Osteocyte (in vitro differentiated cells): ENCODE results near the gene DICER1. TPM values are rescaled to one million over a fixed set of nuclear protein-coding genes. Genes with fewer than 3 reads are reported as not detected.

Experiments used
- DNase-seq: peaks from one replicate; pipeline ENCODE4 v3.0.0; 2021; ENCODE audit warnings: mixed read lengths; ENCODE audit not compliant: unreplicated experiment; ENCODE audit errors: extremely low spot score
- H3K27ac Mint-ChIP-seq: one replicate; pipeline ENCODE4 v1.8.0; 2021; ENCODE audit warnings: mild to moderate bottlenecking, mixed read lengths; ENCODE audit not compliant: unreplicated experiment
- H3K27me3 Mint-ChIP-seq: one replicate; pipeline ENCODE4 v1.8.0; 2021; ENCODE audit warnings: mixed read lengths; ENCODE audit not compliant: unreplicated experiment
- H3K36me3 Mint-ChIP-seq: one replicate; pipeline ENCODE4 v1.8.0; 2021; ENCODE audit warnings: mixed read lengths; ENCODE audit not compliant: unreplicated experiment
- H3K4me1 Mint-ChIP-seq: one replicate; pipeline ENCODE4 v1.8.0; 2021; ENCODE audit warnings: mixed read lengths; ENCODE audit not compliant: unreplicated experiment
- H3K4me3 Mint-ChIP-seq: one replicate; pipeline ENCODE4 v1.8.0; 2021; ENCODE audit warnings: mild to moderate bottlenecking, moderate library complexity, mixed read lengths; ENCODE audit not compliant: unreplicated experiment
- H3K9me3 Mint-ChIP-seq: one replicate; pipeline ENCODE4 v1.8.0; 2021; ENCODE audit warnings: mixed read lengths; ENCODE audit not compliant: unreplicated experiment
- total RNA-seq: library from RNA; stranded (reverse); gene quantifications from 2 replicates; pipeline ENCODE4 v1.2.1, GENCODE V29; 2021
- TF ChIP-seq, protein P1 (sequence below): fragments of 200-600 bp; sonication (generic); IDR thresholded peaks from 2 replicates; pipeline ENCODE4 v1.5.0; 2021; ENCODE audit warnings: antibody characterized with exemption, mild to moderate bottlenecking, moderate library complexity

Gene DICER1
- total RNA-seq, 1 donor from 2014 or later: 55.9 TPM

DNA sequence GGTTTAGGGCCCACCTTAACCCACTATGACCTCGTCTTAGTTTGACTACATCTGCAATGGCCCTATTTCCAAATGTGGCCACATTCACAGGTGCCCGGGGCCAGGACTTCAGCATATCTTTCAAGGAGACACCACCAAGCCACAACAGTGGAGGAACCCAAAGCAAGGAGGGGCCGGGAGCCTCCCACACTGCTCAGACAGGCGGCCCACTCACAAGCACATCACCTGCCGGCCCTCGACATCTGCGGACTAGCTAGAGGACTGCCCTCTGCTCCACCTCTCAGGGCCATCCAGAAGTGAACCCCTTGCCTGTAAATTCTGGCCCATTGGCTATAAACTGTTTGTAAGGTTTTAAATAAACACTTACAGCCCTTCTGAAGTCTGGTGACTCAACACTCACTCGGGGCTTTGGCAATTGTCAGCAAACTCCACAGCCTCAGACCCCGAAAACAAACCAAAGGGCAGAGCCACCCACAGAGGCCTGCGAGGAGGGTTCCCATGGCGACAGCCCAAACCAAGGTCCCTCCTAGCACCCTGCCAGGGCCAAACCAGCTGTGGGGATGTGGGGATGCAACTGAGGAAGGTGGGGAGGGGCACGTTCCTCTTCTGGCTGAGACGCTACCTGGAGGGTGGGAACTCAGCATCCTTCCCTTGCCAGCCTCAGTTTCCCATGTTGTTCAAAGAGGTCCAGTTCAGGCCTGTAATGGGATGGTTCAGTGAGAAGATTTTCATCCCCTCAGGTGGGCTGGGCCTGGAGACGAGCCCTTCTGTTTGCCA, 95.8 kb downstream of the DICER1 start:
- peaks cover 2% of the 10 kb centered on the region for H3K27me3 Mint-ChIP-seq
- no peaks in the 10 kb centered on the region for H3K36me3 Mint-ChIP-seq
- H3K4me1 Mint-ChIP-seq: peaks cover 8% of the 10 kb centered on the region
- H3K4me3 Mint-ChIP-seq: no peak overlapping the region
- H3K9me3 Mint-ChIP-seq: no peaks in the 10 kb centered on the region
- no peak for DNase-seq
- no peak overlapping the region for H3K27ac Mint-ChIP-seq
- TF ChIP-seq, protein P1, sequence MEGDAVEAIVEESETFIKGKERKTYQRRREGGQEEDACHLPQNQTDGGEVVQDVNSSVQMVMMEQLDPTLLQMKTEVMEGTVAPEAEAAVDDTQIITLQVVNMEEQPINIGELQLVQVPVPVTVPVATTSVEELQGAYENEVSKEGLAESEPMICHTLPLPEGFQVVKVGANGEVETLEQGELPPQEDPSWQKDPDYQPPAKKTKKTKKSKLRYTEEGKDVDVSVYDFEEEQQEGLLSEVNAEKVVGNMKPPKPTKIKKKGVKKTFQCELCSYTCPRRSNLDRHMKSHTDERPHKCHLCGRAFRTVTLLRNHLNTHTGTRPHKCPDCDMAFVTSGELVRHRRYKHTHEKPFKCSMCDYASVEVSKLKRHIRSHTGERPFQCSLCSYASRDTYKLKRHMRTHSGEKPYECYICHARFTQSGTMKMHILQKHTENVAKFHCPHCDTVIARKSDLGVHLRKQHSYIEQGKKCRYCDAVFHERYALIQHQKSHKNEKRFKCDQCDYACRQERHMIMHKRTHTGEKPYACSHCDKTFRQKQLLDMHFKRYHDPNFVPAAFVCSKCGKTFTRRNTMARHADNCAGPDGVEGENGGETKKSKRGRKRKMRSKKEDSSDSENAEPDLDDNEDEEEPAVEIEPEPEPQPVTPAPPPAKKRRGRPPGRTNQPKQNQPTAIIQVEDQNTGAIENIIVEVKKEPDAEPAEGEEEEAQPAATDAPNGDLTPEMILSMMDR: no peak

DNA sequence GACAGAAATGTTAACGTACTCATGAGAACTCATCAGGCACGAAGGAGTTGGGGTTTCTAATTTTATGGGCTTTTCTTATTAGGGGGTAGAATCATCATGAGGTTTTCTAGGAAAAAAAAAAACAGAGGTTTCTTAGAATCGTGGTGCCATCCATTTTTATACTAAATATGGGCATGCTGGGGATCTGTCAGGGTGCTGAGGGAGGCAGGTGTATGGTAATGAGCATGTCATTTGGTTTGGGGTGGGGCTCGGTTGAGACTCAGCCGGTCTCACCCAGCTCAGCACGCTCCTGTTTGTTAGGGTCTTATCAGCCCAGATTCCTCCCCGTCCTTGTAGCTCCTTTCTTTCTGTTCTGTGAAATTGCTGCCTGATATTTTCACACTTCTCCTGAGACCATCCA, 98.2 kb downstream of the DICER1 start:
- no peaks in the 10 kb centered on the region for H3K9me3 Mint-ChIP-seq
- no peak for DNase-seq
- TF ChIP-seq, protein P1: no peak
- H3K36me3 Mint-ChIP-seq: no peaks in the 10 kb centered on the region
- H3K4me1 Mint-ChIP-seq: peaks cover 8% of the 10 kb centered on the region
- no peak overlapping the region for H3K27ac Mint-ChIP-seq
- H3K27me3 Mint-ChIP-seq: peaks cover 2% of the 10 kb centered on the region
- H3K4me3 Mint-ChIP-seq: no peak overlapping the region

DNA sequence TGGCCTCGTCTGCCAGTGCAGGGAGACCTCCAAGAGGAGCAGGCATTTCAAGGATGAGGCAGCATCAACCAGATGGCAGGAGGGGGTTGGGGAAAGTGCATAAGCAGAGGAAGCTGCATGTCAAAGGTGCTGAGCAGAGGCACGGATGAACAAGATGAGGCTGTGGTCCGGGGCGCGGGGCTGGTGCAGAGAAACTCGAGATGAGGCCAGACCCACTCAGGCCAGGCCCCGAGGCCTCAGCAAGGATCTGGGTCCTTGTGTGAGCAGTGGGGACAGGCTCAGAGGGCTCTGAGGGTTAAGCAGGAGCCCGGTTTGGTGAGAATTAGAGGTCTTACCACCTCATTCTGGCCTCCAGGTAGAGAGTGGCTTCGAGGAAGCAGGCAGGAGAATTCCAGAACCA, 98.8 kb downstream of the DICER1 start:
- DNase-seq: no peak
- Mint-ChIP-seq H3K27ac (no peak overlapping the region), H3K4me3 (no peak overlapping the region), H3K36me3 (no peaks in the 10 kb centered on the region), H3K9me3 (no peaks in the 10 kb centered on the region), H3K4me1 (peaks cover 8% of the 10 kb centered on the region), H3K27me3 (peaks cover 2% of the 10 kb centered on the region)
- TF ChIP-seq, protein P1: no peak

DNA sequence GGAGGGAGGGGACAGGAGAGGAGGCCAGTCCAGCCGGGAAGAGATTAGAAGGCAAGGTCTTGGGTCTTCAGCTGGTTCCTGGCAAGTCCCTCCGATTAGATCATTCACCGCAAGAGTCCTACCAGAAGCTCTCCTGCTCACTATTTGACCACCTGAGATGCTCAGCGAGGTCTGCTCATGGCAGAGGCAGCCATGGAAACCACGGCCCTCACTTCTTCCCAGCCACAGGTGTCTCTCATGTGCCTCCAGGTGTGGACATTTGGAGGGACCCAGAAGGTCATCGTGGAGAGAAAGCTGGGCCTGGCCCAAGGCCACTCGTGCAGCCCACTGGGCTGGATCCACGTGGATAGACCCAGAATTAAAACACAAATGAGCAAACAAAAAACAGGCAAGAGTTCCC, 99.5 kb downstream of the DICER1 start:
- Mint-ChIP-seq H3K4me1 (peaks cover 8% of the 10 kb centered on the region), H3K36me3 (no peaks in the 10 kb centered on the region), H3K4me3 (no peak overlapping the region), H3K9me3 (no peaks in the 10 kb centered on the region), H3K27ac (no peak overlapping the region), H3K27me3 (no peaks in the 10 kb centered on the region)
- no peak for DNase-seq
- TF ChIP-seq, protein P1: no peak

DNA sequence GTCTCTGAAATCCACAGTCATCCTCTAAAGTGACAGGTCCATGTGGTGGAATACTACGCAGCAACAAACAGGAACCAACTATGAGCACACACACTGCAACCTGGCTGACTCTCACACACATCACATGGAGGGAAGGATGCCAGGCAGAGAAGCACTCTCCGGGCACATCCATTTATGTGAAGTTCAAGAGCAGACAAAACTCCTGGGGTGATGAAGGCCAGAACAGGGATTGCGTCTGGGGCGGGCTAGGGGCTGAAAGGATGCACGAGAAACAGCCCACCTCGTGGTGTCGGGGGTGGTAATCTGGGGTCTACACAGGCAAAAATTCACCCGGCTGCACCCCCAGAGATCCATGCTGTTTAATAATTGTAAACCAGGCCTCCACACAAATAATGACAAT, 100.2 kb downstream of the DICER1 start:
- Mint-ChIP-seq H3K27me3 (no peaks in the 10 kb centered on the region), H3K4me1 (peaks cover 8% of the 10 kb centered on the region), H3K27ac (no peak overlapping the region), H3K4me3 (no peak overlapping the region), H3K9me3 (no peaks in the 10 kb centered on the region), H3K36me3 (no peaks in the 10 kb centered on the region)
- no peak for DNase-seq
- TF ChIP-seq, protein P1: no peak
